Brain microvascular endothelial cell (primary cell): ENCODE results near the gene GPR32.
"Not testable (repeated sequence)": the region's sequence is repeated elsewhere in the genome, so short reads cannot be mapped to it uniquely, and the experiment has no call there.

Experiments
- DNase-seq: peaks from one replicate; pipeline ENCODE4 v3.0.0-alpha.2; 2020
- H3K27ac ChIP-seq: fragments of 250-450 bp; sonication (Bioruptor Pico); 2 replicates; pipeline ENCODE4 v1.5.1; 2020; ENCODE audit warnings: mild to moderate bottlenecking, moderate library complexity
- H3K27me3 ChIP-seq: fragments of 250-450 bp; sonication (Bioruptor Pico); replicated peaks from 2 replicates; pipeline ENCODE4 v1.5.1; 2020; ENCODE audit warnings: mild to moderate bottlenecking
- H3K36me3 ChIP-seq: fragments of 250-450 bp; sonication (Bioruptor Pico); replicated peaks from 2 replicates; pipeline ENCODE4 v1.5.1; 2020; ENCODE audit warnings: mild to moderate bottlenecking
- H3K4me3 ChIP-seq: 2 replicates; pipeline ENCODE4 v1.5.1; 2011; ENCODE audit warnings: low read depth, mild to moderate bottlenecking, control low read depth, low read length, moderate library complexity
- CTCF ChIP-seq: IDR thresholded peaks from 2 replicates; pipeline ENCODE4 v1.5.1; 2011; ENCODE audit warnings: low read depth, mild to moderate bottlenecking, moderate library complexity, low read length, control low read depth, inconsistent platforms; ENCODE audit errors: missing control alignments
- in situ Hi-C: cut with HindIII; loops from 2 replicates; pipeline ENCODE4 v1.10.0; 2017; ENCODE audit warnings: low sequenced_read_pairs, low pct_ligation_motif_present

The GPR32 gene

GRCh38 chr19:50768277-50768676 lies 2.0 kb upstream of the GPR32 start:
- TF ChIP-seq CTCF = no peak
- DNase-seq = no peak
- Histone ChIP-seq H3K27me3 (no peaks in the 10 kb centered on the region), H3K27ac (no peak overlapping the region), H3K36me3 (no peaks in the 10 kb centered on the region), H3K4me3 (no peak overlapping the region)
- in situ Hi-C loops = no loop called here

- no peak for DNase-seq
- H3K27me3 ChIP-seq = no peaks in the 10 kb centered on the region
- no peak for TF ChIP-seq CTCF
- in situ Hi-C loops = no loop called here
- H3K4me3 ChIP-seq = no peak overlapping the region
- H3K36me3 ChIP-seq = no peaks in the 10 kb centered on the region
- H3K27ac ChIP-seq = no peak overlapping the region
These were observed 624 bp downstream of the GPR32 start for GRCh38 chr19:50770888-50771287.

- in situ Hi-C loops = no loop called here
- DNase-seq = no peak
These were observed 2.2 kb downstream of the GPR32 start for GRCh38 chr19:50772476-50772875.

GRCh38 chr19:50772912-50773311 lies 2.6 kb downstream of the GPR32 start:
- in situ Hi-C loops, H3K4me3 ChIP-seq, H3K27me3 ChIP-seq, H3K36me3 ChIP-seq, DNase-seq, H3K27ac ChIP-seq: not testable (repeated sequence)

More at GRCh38 chr19:50772476-50772875, 2.2 kb downstream of the GPR32 start:
- no peaks in the 10 kb centered on the region for H3K27me3 ChIP-seq
- H3K36me3 ChIP-seq = no peaks in the 10 kb centered on the region
- no peak overlapping the region for H3K27ac ChIP-seq
- no peak overlapping the region for H3K4me3 ChIP-seq
- no peak for TF ChIP-seq CTCF

- H3K27me3 ChIP-seq, in situ Hi-C loops, H3K36me3 ChIP-seq, H3K4me3 ChIP-seq, DNase-seq, H3K27ac ChIP-seq: not testable (repeated sequence)
These were observed 3.2 kb downstream of the GPR32 start for GRCh38 chr19:50773454-50773853.

- Histone ChIP-seq H3K4me3 (no peak overlapping the region), H3K27me3 (peaks cover 25% of the 10 kb centered on the region), H3K27ac (no peak overlapping the region), H3K36me3 (no peaks in the 10 kb centered on the region)
- in situ Hi-C loops = no loop called here
- no peak for DNase-seq
- TF ChIP-seq CTCF = no peak
These were observed 5.9 kb downstream of the GPR32 start for GRCh38 chr19:50776131-50776530.

- in situ Hi-C loops = no loop called here
- H3K36me3 ChIP-seq = no peaks in the 10 kb centered on the region
- DNase-seq = no peak
- no peak overlapping the region for H3K27ac ChIP-seq
- H3K27me3 ChIP-seq = peaks cover 25% of the 10 kb centered on the region
- no peak overlapping the region for H3K4me3 ChIP-seq
- no peak for TF ChIP-seq CTCF
These were observed 7.0 kb downstream of the GPR32 start for GRCh38 chr19:50777261-50777660.
